Measurements from ENCODE around the gene RAD52.

RAD52 gene

DNA sequence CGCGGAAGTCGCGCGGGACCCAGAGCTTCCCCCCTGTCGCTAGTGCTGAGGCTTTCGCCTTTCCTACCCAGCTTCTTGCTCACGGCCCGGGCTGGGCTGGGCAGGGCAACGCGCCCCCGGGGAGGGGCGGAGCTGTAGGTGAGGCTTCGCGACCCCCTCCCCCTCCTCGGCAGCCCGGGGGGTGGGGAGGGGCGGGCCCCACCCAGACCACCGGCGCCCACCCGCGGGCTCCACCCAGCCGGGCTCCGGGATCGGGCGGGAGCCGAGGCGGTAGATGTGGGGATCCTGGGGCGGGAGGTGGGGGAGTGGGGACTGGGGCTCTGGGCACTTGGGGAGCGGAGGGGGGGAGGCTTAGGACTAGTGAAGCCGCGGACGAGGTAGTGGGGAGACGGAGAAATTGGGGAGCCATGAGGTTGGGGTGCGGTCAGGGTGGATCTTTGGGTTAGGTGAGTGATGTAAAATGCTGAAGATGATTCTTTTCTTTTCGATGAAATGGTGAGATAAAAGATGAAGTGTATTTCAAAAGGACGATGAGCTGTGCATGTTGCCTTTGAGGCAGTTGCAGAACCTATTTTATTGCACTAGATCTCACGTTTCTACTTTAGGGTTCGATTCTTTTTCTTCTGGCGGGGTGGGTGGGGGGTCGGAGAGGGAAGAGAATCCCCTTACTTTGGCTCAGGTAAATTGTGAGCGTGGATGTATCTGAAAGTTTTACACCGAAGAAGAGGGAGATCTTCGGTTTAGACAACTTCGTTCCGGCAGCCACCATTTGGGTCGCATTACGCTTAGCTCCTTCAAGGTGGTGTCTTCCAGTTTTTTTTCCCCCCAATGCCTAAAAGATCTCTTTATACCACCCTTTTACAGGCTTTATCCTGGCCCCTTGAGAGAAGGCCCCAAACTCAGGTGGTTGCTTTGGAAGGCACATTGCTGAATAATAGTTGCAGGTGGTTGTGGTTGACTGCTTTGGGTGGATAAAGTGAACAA lies 42.1 kb upstream of the RAD52 start:
- ChIA-PET POLR2A (interaction anchor here (0.8 to 2.5 kb wide), 9 partner anchors 10 to 394 kb away, joined by 3 to 15 read pairs (median 4); partner anchors contain the start of gene RAD52), CTCF (interaction anchor here (0.6 to 1.3 kb wide), 4 partner anchors 42 to 1543 kb away, joined by 3 to 4 read pairs (median 3); partner anchors contain the start of gene RAD52)
- TF ChIP-seq ZNF384 (IDR thresholded peaks at IDR 0.05) (no peak), FOXA1 (IDR thresholded peaks at IDR 0.05) (no peak), TARDBP (IDR thresholded peaks at IDR 0.05) (no peak), NFRKB (IDR thresholded peaks at IDR 0.05) (no peak), ARNT (IDR thresholded peaks at IDR 0.05) (no peak), CTBP1 (IDR thresholded peaks at IDR 0.05; ENCODE audit: borderline replicate concordance) (no peak), SUZ12 (IDR thresholded peaks at IDR 0.05) (no peak), HDGF (IDR thresholded peaks at IDR 0.05; ENCODE audit: borderline replicate concordance) (no peak), SP1 (IDR thresholded peaks at IDR 0.05) (no peak), L3MBTL2 (conservative IDR thresholded peaks at IDR 0.05) (no peak), ELF4 (IDR thresholded peaks at IDR 0.05) (no peak), LEF1 (IDR thresholded peaks at IDR 0.05; ENCODE audit: borderline replicate concordance) (no peak), FOXM1 (IDR thresholded peaks at IDR 0.05; ENCODE audit: borderline replicate concordance) (no peak), BHLHE40 (IDR thresholded peaks at IDR 0.05; ENCODE audit: borderline replicate concordance) (no peak), FOXK2 (IDR thresholded peaks at IDR 0.05) (no peak)
- TF ChIP-seq, protein P1, sequence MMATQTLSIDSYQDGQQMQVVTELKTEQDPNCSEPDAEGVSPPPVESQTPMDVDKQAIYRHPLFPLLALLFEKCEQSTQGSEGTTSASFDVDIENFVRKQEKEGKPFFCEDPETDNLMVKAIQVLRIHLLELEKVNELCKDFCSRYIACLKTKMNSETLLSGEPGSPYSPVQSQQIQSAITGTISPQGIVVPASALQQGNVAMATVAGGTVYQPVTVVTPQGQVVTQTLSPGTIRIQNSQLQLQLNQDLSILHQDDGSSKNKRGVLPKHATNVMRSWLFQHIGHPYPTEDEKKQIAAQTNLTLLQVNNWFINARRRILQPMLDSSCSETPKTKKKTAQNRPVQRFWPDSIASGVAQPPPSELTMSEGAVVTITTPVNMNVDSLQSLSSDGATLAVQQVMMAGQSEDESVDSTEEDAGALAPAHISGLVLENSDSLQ (IDR thresholded peaks at IDR 0.05), result no peak
- peak; percentile 66 for DNase-seq (ENCODE audit: extremely low spot score)

DNA sequence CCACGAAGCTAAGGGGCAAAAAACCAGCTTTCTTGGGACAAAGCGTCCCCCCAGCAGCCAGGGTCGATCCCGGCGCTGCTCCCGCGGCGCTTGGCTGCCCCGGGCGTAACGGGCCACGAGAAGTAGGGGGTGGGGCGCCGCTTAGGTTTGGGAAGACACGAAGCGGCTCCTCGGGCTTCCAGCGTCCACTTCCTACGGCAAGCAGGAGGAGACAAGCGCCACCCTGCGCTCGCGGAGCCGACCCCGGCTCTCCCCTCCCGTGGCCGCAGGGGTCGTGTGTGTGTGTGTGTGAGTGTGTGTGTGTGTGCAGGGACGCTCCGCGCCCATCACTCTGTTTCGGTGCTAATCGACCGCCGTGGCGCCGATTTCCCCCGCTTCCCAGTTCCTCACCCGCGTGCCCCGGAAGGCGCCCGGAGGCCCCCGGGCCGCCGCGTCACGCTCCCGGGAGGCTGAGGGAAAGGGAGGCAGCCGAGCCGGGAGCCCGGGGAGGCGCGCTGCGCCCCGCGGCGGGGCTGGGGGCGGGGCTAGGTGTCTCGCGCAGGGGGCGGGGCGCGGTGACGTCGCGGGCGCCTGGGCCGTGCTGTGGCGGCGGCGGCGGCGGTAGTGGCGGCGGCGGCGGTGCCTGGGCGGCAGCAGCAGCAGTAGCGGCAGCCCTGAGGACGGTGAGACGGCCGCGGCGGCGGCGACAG lies 41.3 kb upstream of the RAD52 start, which contains the start of gene ERC1:
Gene ERC1, plus strand, starts transcription at position 563 of the 689 bp plus-strand sequence. CDS start 36,681 bp downstream, outside the sequence.
- CTCF ChIA-PET, result interaction anchor here (0.6 to 0.9 kb wide), 2 partner anchors 30 to 127 kb away, joined by 3 to 5 read pairs; no protein-coding TSS in a partner anchor
- no peak for TF ChIP-seq SP1 (IDR thresholded peaks at IDR 0.05)
- TF ChIP-seq FOXA1 (IDR thresholded peaks at IDR 0.05), result no peak
- no peak for TF ChIP-seq NFRKB (IDR thresholded peaks at IDR 0.05)
- TF ChIP-seq BHLHE40 (IDR thresholded peaks at IDR 0.05; ENCODE audit: borderline replicate concordance), result no peak
- no peak for TF ChIP-seq ARNT (IDR thresholded peaks at IDR 0.05)
- peak; percentile 54; the same call in 1 of the 2 replicates for TF ChIP-seq TARDBP (IDR thresholded peaks at IDR 0.05)
- TF ChIP-seq ELF4 (IDR thresholded peaks at IDR 0.05), result peak; percentile 8; the same call in 1 of the 2 replicates
- no peak for TF ChIP-seq HDGF (IDR thresholded peaks at IDR 0.05; ENCODE audit: borderline replicate concordance)
- TF ChIP-seq LEF1 (IDR thresholded peaks at IDR 0.05; ENCODE audit: borderline replicate concordance), result no peak
- TF ChIP-seq FOXK2 (IDR thresholded peaks at IDR 0.05), result no peak
- no peak for TF ChIP-seq FOXM1 (IDR thresholded peaks at IDR 0.05; ENCODE audit: borderline replicate concordance)
- TF ChIP-seq SUZ12 (IDR thresholded peaks at IDR 0.05), result no peak
- no peak for TF ChIP-seq ZNF384 (IDR thresholded peaks at IDR 0.05)
- no peak for TF ChIP-seq CTBP1 (IDR thresholded peaks at IDR 0.05; ENCODE audit: borderline replicate concordance)
- peak; percentile 88 for TF ChIP-seq L3MBTL2 (conservative IDR thresholded peaks at IDR 0.05)
- TF ChIP-seq, protein P1 (IDR thresholded peaks at IDR 0.05), result no peak

DNA sequence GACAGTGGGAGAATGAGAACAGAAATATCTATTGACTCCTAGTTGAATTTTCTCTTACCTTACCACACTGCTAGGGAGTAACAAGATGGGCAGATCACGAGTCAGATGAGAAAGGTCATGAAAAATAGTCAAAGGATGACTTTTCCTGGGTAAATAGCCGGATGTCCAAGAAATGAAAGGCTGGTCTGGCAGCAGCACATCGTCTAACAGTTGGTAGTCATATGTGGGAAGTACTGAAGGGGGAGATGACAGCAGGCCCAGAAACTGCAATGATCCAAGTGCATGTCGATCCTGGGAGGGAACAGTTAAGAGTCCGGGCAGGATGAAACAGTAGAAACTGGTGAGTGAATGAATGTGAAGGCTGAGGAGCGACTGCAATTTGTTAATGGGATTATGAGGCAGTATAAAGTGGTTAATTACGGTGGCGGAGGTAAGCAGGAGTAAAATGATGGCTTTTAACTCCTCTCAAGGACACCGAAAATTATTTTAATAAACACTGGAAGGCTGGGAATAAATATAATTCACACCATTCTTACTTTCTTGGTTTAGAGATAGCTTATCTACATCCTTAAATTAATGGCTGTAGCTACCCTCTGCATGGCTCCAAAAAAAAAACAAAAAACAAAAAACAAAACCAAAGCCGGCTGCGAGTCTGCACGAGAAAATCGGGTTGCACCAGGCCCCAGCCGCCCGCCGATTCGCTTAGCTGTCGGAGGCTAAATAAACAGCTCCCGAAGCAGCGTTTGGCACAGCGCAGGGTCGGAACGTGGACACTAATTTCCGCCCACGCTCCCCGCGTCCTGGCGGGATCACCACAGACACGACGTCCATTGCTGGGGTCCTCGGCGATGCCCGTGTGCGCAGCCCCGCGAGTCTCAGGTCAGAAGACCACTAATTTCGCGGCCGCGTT lies 40.5 kb upstream of the RAD52 start:
- TF ChIP-seq TARDBP (IDR thresholded peaks at IDR 0.05) (no peak), FOXK2 (IDR thresholded peaks at IDR 0.05) (no peak), L3MBTL2 (conservative IDR thresholded peaks at IDR 0.05) (0 out of 2 replicates have a peak, but pooled peaks have one; percentile 95), ELF4 (IDR thresholded peaks at IDR 0.05) (no peak), FOXA1 (IDR thresholded peaks at IDR 0.05) (no peak), LEF1 (IDR thresholded peaks at IDR 0.05; ENCODE audit: borderline replicate concordance) (no peak), ZNF384 (IDR thresholded peaks at IDR 0.05) (no peak)
- TF ChIP-seq, protein P1 (IDR thresholded peaks at IDR 0.05), result no peak
- ChIA-PET POLR2A (interaction anchor here (0.8 to 1.6 kb wide), 8 partner anchors 9 to 93 kb away, joined by 3 to 6 read pairs (median 4); partner anchors contain the start of gene RAD52), CTCF (interaction anchor here (0.6 to 0.9 kb wide), 3 partner anchors 30 to 128 kb away, joined by 3 to 5 read pairs (median 3); no protein-coding TSS in a partner anchor)
- DNase-seq (ENCODE audit: extremely low spot score), result peak; percentile 51

More for the DNA sequence above, 41.3 kb upstream of the RAD52 start, which contains the start of gene ERC1:
- DNase-seq (ENCODE audit: extremely low spot score), result peak; percentile 91
- POLR2A ChIA-PET, result interaction anchor here (0.8 to 2.5 kb wide), 13 partner anchors 10 to 93 kb away, joined by 3 to 15 read pairs (median 4); partner anchors contain the start of gene RAD52

DNA sequence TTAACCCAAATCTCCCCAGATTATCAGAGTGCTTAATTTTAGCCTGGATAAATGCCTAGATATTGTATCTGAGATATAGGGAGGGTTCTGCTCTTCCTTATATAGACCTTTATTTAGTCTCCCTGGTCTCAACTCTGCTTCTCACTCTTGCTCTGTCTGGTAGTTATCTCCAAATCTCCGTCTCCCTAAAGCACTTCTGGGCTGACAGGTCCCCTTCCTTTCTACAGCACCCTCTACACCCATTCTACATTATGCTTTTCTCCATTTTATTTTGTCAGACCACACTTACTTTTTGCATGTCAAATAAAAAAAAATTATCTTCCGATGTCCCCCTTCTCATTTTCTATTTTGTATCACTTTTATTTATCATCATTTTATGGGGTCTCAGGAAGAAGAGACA lies 39.6 kb upstream of the RAD52 start:
- CTCF ChIA-PET, result interaction anchor here (0.6 to 1.0 kb wide), 4 partner anchors 28 to 413 kb away, joined by 3 to 5 read pairs (median 3); no protein-coding TSS in a partner anchor
- TF ChIP-seq BHLHE40 (IDR thresholded peaks at IDR 0.05; ENCODE audit: borderline replicate concordance), result no peak
- no peak for TF ChIP-seq ARNT (IDR thresholded peaks at IDR 0.05)
- TF ChIP-seq CTBP1 (IDR thresholded peaks at IDR 0.05; ENCODE audit: borderline replicate concordance), result no peak
- no peak for TF ChIP-seq SUZ12 (IDR thresholded peaks at IDR 0.05)
- TF ChIP-seq FOXM1 (IDR thresholded peaks at IDR 0.05; ENCODE audit: borderline replicate concordance), result no peak
- TF ChIP-seq, protein P1 (IDR thresholded peaks at IDR 0.05), result no peak
- no peak for TF ChIP-seq L3MBTL2 (conservative IDR thresholded peaks at IDR 0.05)
- no peak for TF ChIP-seq HDGF (IDR thresholded peaks at IDR 0.05; ENCODE audit: borderline replicate concordance)
- TF ChIP-seq FOXK2 (IDR thresholded peaks at IDR 0.05), result no peak
- TF ChIP-seq FOXA1 (IDR thresholded peaks at IDR 0.05), result no peak
- no peak for TF ChIP-seq TARDBP (IDR thresholded peaks at IDR 0.05)
- TF ChIP-seq NFRKB (IDR thresholded peaks at IDR 0.05), result no peak
- TF ChIP-seq SP1 (IDR thresholded peaks at IDR 0.05), result no peak
- TF ChIP-seq ELF4 (IDR thresholded peaks at IDR 0.05), result no peak
- TF ChIP-seq ZNF384 (IDR thresholded peaks at IDR 0.05), result no peak
- POLR2A ChIA-PET, result interaction anchor here (1.6 kb wide), 1 partner anchor 8 kb away, joined by 4 read pairs; no protein-coding TSS in a partner anchor
- no peak for DNase-seq (ENCODE audit: extremely low spot score)

Measured in HEK293T (cell line).